Measurements from ENCODE around the gene NFYB.

Gene NFYB

GRCh38 chr12:104090685-104091084, 47.3 kb downstream of the NFYB start:
- no peak overlapping the region for H3K27ac ChIP-seq (replicated peaks)
- DNase-seq (ENCODE audit: low read depth in 1 of 2, low spot score in 1 of 2), result no peak
- H3K4me3 ChIP-seq (replicated peaks; ENCODE audit: insufficient read depth, low read length), result no peak overlapping the region
- TF ChIP-seq GABPA (IDR thresholded peaks at IDR 0.05; ENCODE audit: low read depth), result no peak
- no peak for TF ChIP-seq REST (IDR thresholded peaks at IDR 0.05; ENCODE audit: insufficient replicate concordance, low read depth)
- no peak for TF ChIP-seq POLR2AphosphoS5 (IDR thresholded peaks at IDR 0.05; ENCODE audit: low read depth)
- no peak for TF ChIP-seq CTCF (IDR thresholded peaks at IDR 0.05; ENCODE audit: insufficient read depth, low read length)
- no peak for TF ChIP-seq SPI1 (IDR thresholded peaks at IDR 0.05; ENCODE audit: borderline replicate concordance, low read depth)
- H3K27me3 ChIP-seq (ENCODE audit: insufficient read depth, poor library complexity, severe bottlenecking), result no peaks in the 10 kb centered on the region

GRCh38 chr12:104083769-104084475, 54.1 kb downstream of the NFYB start:
- H3K4me3 ChIP-seq (replicated peaks; ENCODE audit: insufficient read depth, low read length), result no peak overlapping the region
- no peak overlapping the region for H3K27ac ChIP-seq (replicated peaks)
- no peaks in the 10 kb centered on the region for H3K27me3 ChIP-seq (ENCODE audit: insufficient read depth, poor library complexity, severe bottlenecking)
- no peak for TF ChIP-seq REST (IDR thresholded peaks at IDR 0.05; ENCODE audit: insufficient replicate concordance, low read depth)
- no peak for TF ChIP-seq GABPA (IDR thresholded peaks at IDR 0.05; ENCODE audit: low read depth)
- no peak for TF ChIP-seq SPI1 (IDR thresholded peaks at IDR 0.05; ENCODE audit: borderline replicate concordance, low read depth)
- no peak for TF ChIP-seq POLR2AphosphoS5 (IDR thresholded peaks at IDR 0.05; ENCODE audit: low read depth)
- TF ChIP-seq CTCF (IDR thresholded peaks at IDR 0.05; ENCODE audit: insufficient read depth, low read length), result no peak
- DNase-seq (ENCODE audit: low read depth in 1 of 2, low spot score in 1 of 2), result no peak

- Histone ChIP-seq H3K27me3 (ENCODE audit: insufficient read depth, poor library complexity, severe bottlenecking) (no peaks in the 10 kb centered on the region), H3K4me3 (replicated peaks; ENCODE audit: insufficient read depth, low read length) (no peak overlapping the region), H3K27ac (replicated peaks) (no peak overlapping the region)
- no peak for TF ChIP-seq POLR2AphosphoS5 (IDR thresholded peaks at IDR 0.05; ENCODE audit: low read depth)
- no peak for TF ChIP-seq CTCF (IDR thresholded peaks at IDR 0.05; ENCODE audit: insufficient read depth, low read length)
- no peak for TF ChIP-seq GABPA (IDR thresholded peaks at IDR 0.05; ENCODE audit: low read depth)
- TF ChIP-seq REST (IDR thresholded peaks at IDR 0.05; ENCODE audit: insufficient replicate concordance, low read depth), result no peak
- TF ChIP-seq SPI1 (IDR thresholded peaks at IDR 0.05; ENCODE audit: borderline replicate concordance, low read depth), result no peak
- DNase-seq (ENCODE audit: low read depth in 1 of 2, low spot score in 1 of 2), result no peak
Observed at GRCh38 chr12:104080764-104081163, 57.2 kb downstream of the NFYB start.

Measured in HL-60 (cell line).